Calu3 (cell line): ENCODE data around the gene TGFBI. TPM values are rescaled to one million over a fixed set of nuclear protein-coding genes. Genes with fewer than 3 reads are reported as not detected.

ENCODE experiments used
- BruUV-seq: library from RNA; stranded (reverse); fragments of 400-500 nt; replicated peaks from 2 replicates; lab custom pipeline; 2021; lab: Mats Ljungman, UMichigan
- CTCF ChIA-PET: fragments of 300-600 bp; sonication (Branson Sonifier 250); formaldehyde crosslinking; loops from one replicate; lab custom pipeline; 2022; ENCODE audit warnings: antibody characterized with exemption; lab: Charles Lee
- DNase-seq: peaks from one replicate; pipeline ENCODE4 v3.0.0; 2022
- H3K27ac Mint-ChIP-seq: one replicate; pipeline ENCODE4 v1.8.0; 2022; ENCODE audit warnings: mixed read lengths; ENCODE audit not compliant: unreplicated experiment
- H3K27me3 Mint-ChIP-seq: one replicate; pipeline ENCODE4 v1.8.0; 2022; ENCODE audit warnings: mixed read lengths; ENCODE audit not compliant: unreplicated experiment
- H3K36me3 Mint-ChIP-seq: one replicate; pipeline ENCODE4 v1.8.0; 2022; ENCODE audit warnings: mild to moderate bottlenecking, moderate library complexity, mixed read lengths; ENCODE audit not compliant: insufficient read depth, unreplicated experiment
- H3K4me1 Mint-ChIP-seq: one replicate; pipeline ENCODE4 v1.8.0; 2022; ENCODE audit warnings: mild to moderate bottlenecking, low read depth, mixed read lengths; ENCODE audit not compliant: unreplicated experiment
- H3K4me3 Mint-ChIP-seq: one replicate; pipeline ENCODE4 v1.8.0; 2022; ENCODE audit warnings: mild to moderate bottlenecking, low read depth, moderate library complexity, mixed read lengths; ENCODE audit not compliant: unreplicated experiment
- H3K9me3 Mint-ChIP-seq: one replicate; pipeline ENCODE4 v1.8.0; 2022; ENCODE audit warnings: low read depth, mixed read lengths; ENCODE audit not compliant: unreplicated experiment
- intact Hi-C: fragments of 100-400 bp; cut with micrococcal nuclease; formaldehyde crosslinking; loops from one replicate; pipeline ENCODE4 v1.10.0; 2022; ENCODE audit not compliant: unreplicated experiment
- total RNA-seq: library from RNA; stranded (reverse); gene quantifications from 2 replicates; pipeline ENCODE4 v1.2.3, GENCODE V29; 2022
- TF ChIP-seq, protein P1 (sequence below): fragments of 200-600 bp; IDR thresholded peaks from one replicate; pipeline ENCODE4 v1.8.0; 2022; ENCODE audit warnings: antibody characterized with exemption; ENCODE audit not compliant: unreplicated experiment

The TGFBI gene
- total RNA-seq, 1 experiment from 2014 or later, result 95.2 TPM

DNA sequence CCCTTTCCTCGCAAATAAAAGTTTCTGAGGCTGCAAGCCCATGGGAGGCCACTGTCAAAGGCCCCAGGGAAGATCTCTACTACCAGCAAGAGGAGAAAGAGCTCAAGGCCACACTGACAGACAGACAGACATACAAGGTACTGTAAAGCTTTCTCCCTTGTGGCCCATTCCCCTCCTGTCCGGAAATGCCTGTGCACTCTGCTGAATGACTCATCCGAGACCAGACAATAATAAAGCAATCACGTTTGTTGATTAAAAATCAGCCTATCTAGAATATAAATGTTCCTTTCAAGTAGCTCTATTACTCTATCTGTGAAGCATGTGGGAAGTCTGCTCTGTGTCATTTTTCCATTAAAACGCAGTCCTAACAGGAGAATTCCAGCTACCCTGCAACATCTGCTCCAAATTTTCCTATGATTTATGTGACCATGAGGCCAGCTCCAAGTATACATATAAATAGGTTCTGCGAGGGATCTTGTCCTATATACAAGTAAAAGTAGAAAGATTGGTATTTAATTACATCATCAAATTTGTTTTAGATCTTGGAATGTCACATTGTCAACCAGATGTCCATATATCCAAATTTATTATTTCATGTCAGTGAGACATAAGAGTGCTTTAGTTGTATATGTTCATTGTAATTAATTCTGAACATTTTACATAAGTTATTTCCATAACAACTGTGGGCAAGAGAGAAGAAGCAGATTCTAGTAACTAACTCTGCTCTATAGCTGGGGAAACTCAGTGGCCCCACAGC is 34.7 kb upstream of the TGFBI start:
- H3K27me3 Mint-ChIP-seq, result no peaks in the 10 kb centered on the region
- BruUV-seq, result no TSS peak
- peaks cover 18% of the 10 kb centered on the region for H3K4me1 Mint-ChIP-seq
- no peak overlapping the region for H3K27ac Mint-ChIP-seq
- CTCF ChIA-PET, result no interaction called here
- no peak overlapping the region for H3K4me3 Mint-ChIP-seq
- no peaks in the 10 kb centered on the region for H3K36me3 Mint-ChIP-seq
- TF ChIP-seq, protein P1, sequence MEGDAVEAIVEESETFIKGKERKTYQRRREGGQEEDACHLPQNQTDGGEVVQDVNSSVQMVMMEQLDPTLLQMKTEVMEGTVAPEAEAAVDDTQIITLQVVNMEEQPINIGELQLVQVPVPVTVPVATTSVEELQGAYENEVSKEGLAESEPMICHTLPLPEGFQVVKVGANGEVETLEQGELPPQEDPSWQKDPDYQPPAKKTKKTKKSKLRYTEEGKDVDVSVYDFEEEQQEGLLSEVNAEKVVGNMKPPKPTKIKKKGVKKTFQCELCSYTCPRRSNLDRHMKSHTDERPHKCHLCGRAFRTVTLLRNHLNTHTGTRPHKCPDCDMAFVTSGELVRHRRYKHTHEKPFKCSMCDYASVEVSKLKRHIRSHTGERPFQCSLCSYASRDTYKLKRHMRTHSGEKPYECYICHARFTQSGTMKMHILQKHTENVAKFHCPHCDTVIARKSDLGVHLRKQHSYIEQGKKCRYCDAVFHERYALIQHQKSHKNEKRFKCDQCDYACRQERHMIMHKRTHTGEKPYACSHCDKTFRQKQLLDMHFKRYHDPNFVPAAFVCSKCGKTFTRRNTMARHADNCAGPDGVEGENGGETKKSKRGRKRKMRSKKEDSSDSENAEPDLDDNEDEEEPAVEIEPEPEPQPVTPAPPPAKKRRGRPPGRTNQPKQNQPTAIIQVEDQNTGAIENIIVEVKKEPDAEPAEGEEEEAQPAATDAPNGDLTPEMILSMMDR, result no peak
- DNase-seq, result no peak
- intact Hi-C loops, result no loop called here
- H3K9me3 Mint-ChIP-seq, result no peaks in the 10 kb centered on the region

DNA sequence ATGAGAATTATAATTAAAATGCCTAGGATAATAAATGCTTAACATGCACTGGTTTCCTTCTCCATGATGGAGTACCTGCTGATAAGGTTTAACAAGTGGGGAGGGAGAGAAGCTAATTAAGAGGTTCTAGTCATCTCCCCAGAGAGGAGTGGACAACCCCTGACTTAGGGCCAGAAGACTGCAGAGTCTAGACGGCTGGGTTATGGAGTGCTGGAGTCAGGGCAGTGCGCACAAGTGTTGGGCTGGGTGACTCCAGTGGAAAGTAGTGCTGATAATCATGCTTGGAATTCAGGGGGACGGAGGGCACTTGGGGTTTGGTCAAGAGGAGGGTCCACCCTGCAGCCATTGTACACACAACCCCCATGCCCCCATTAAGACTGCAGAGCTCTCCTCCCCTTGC is 32.8 kb upstream of the TGFBI start:
- TF ChIP-seq, protein P1, result no peak
- BruUV-seq, result no TSS peak
- Mint-ChIP-seq H3K4me3 (no peak overlapping the region), H3K27me3 (no peaks in the 10 kb centered on the region), H3K4me1 (peaks cover 37% of the 10 kb centered on the region), H3K9me3 (no peaks in the 10 kb centered on the region), H3K27ac (no peak overlapping the region), H3K36me3 (no peaks in the 10 kb centered on the region)
- CTCF ChIA-PET, result interaction anchor here (1.0 kb wide), 1 partner anchor 16 kb away, joined by 3 read pairs; no protein-coding TSS in a partner anchor
- intact Hi-C loops, result no loop called here
- DNase-seq, result no peak

DNA sequence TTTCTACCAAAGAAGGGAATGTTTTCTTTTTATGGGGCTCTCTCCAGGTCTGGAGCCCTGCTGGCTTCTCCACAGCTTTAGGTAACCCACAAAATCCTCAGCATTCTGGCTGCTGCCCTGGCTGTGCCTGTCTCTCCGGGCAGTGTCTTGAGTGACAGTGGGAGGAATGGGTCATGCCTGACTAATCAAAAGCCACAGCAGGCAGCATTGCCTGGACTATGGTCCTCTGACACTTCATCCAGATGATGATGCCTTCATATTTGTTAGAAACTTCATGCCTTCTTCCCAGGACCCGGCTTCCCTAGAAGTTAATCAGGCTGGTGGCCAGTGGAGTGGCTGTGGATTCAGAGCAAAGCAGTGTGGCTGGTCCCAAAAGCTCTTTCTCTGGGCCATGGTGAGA is 32.2 kb upstream of the TGFBI start:
- DNase-seq, result no peak

GRCh38 chr5:135997673-135998335 is 31.0 kb upstream of the TGFBI start:
- no peak overlapping the region for H3K27ac Mint-ChIP-seq
- no peaks in the 10 kb centered on the region for H3K27me3 Mint-ChIP-seq
- H3K4me3 Mint-ChIP-seq, result no peak overlapping the region
- BruUV-seq, result no TSS peak
- H3K4me1 Mint-ChIP-seq, result peaks cover 53% of the 10 kb centered on the region
- no peaks in the 10 kb centered on the region for H3K9me3 Mint-ChIP-seq
- CTCF ChIA-PET, result no interaction called here
- intact Hi-C loops, result no loop called here
- TF ChIP-seq, protein P1, result no peak
- H3K36me3 Mint-ChIP-seq, result no peaks in the 10 kb centered on the region
- DNase-seq, result no peak

More for the DNA sequence above, 32.2 kb upstream of the TGFBI start:
- Mint-ChIP-seq H3K4me1 (peaks cover 44% of the 10 kb centered on the region), H3K9me3 (no peaks in the 10 kb centered on the region), H3K27ac (no peak overlapping the region), H3K4me3 (no peak overlapping the region), H3K27me3 (no peaks in the 10 kb centered on the region), H3K36me3 (no peaks in the 10 kb centered on the region)
- CTCF ChIA-PET, result interaction anchor here (1.0 kb wide), 1 partner anchor 15 kb away, joined by 3 read pairs; no protein-coding TSS in a partner anchor
- intact Hi-C loops, result no loop called here
- TF ChIP-seq, protein P1, result no peak
- no TSS peak for BruUV-seq
